ENCODE measurements around the gene PRKAR1B.

- TF ChIP-seq CTCF (IDR thresholded peaks at IDR 0.05) (no peak), POLR2A (IDR thresholded peaks at IDR 0.05) (no peak)
Observed at GRCh38 chr7:668958-669357, 58.1 kb downstream of the PRKAR1B start.

All from thyroid gland (tissue), 4 donors.